Thyroid gland (tissue), 4 donors: ENCODE results near the gene MRPS6.

Experiments used
- POLR2A ChIP-seq, 2 donors: fragments of 450-650 bp; IDR thresholded peaks; one replicate each; pipeline ENCODE4 v1.6.1; 2017; ENCODE audit warnings: antibody characterized with exemption in 2 of 2, mild to moderate bottlenecking in 2 of 2, moderate library complexity in 1 of 2
- TF ChIP-seq, protein P1 (sequence below), 6 experiments: fragments of 200-600 bp in 3 of 6; fragments of 450-650 bp in 3 of 6; sonication (generic) in 3 of 6; IDR thresholded peaks; one replicate each; pipeline ENCODE4 v1.5.1; 2016 to 2019; ENCODE audit warnings: antibody characterized with exemption in 6 of 6, mild to moderate bottlenecking in 2 of 6, inconsistent platforms in 1 of 6, moderate library complexity in 1 of 6

DNA sequence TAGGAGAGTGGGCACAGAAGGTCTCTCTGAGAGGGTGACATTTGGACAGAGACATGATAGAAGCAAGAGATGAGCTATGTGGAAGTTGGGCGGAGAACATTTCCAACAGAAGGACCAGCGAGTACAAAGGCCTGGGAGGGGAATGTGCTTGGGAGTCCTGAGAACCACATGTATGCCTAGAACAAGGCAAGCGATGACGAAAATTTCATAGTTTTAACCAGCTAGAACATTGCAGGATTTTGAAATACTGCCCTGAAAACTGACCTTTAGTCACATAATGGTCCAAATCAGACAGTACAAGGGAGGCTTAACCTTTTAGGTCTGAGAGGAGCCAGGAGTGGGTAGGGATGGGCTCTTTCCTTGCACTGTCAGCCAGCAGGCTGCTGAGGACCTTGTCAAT, 68.0 kb downstream of the MRPS6 start:
- TF ChIP-seq, protein P1, sequence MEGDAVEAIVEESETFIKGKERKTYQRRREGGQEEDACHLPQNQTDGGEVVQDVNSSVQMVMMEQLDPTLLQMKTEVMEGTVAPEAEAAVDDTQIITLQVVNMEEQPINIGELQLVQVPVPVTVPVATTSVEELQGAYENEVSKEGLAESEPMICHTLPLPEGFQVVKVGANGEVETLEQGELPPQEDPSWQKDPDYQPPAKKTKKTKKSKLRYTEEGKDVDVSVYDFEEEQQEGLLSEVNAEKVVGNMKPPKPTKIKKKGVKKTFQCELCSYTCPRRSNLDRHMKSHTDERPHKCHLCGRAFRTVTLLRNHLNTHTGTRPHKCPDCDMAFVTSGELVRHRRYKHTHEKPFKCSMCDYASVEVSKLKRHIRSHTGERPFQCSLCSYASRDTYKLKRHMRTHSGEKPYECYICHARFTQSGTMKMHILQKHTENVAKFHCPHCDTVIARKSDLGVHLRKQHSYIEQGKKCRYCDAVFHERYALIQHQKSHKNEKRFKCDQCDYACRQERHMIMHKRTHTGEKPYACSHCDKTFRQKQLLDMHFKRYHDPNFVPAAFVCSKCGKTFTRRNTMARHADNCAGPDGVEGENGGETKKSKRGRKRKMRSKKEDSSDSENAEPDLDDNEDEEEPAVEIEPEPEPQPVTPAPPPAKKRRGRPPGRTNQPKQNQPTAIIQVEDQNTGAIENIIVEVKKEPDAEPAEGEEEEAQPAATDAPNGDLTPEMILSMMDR (IDR thresholded peaks at IDR 0.05), result no peak
- TF ChIP-seq POLR2A (IDR thresholded peaks at IDR 0.05), result no peak
